GM18868 (cell line): Measurements from ENCODE around the gene MYO1E.

Source experiments
- ATAC-seq: cut with Tn5 transposase; IDR thresholded peaks from one replicate; pipeline ENCODE4 v1.9.1; 2021; ENCODE audit warnings: mild to moderate bottlenecking, moderate library complexity; ENCODE audit not compliant: unreplicated experiment

MYO1E gene

DNA sequence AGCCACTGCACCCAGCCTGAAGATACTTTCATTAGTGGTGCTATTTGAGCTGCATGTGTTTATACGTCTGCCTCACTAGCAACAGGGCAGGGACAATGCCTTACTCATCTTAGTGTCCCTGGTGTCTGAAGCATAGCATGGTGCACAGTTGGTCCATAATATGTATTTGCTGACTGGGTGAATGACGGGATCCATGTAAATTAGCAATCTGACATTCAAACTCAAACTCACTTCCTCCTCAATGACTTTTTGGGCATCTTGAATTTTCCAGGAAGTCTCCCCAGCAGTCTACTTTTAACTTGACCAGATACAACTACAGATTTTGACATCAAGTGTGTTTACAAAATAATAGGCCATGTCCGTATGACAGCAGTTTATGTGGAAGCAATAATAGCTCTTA is 169.0 kb downstream of the MYO1E start:
- ATAC-seq: no peak

DNA sequence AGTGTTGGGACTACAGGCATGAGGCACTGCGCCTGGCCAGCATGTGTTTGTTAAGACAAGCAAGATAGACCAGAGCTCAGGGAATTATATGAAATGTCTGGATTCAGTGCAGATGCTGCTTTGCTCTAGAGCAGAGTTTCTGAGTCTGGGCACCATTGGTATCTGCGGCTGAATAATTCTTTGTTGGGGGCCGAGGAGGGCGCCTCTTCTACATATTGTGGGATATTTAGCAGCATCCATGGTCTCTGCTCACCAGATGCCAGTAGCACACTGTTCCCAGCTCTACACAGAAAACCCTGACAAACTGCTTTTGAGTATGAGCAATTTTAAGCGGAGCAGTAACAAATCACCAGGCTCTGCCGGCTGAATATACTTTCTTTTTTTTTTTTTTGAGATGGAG is 169.7 kb downstream of the MYO1E start:
- no peak for ATAC-seq

- ATAC-seq: no peak
Measured at GRCh38 chr15:59200560-59200959, 172.1 kb downstream of the MYO1E start.

DNA sequence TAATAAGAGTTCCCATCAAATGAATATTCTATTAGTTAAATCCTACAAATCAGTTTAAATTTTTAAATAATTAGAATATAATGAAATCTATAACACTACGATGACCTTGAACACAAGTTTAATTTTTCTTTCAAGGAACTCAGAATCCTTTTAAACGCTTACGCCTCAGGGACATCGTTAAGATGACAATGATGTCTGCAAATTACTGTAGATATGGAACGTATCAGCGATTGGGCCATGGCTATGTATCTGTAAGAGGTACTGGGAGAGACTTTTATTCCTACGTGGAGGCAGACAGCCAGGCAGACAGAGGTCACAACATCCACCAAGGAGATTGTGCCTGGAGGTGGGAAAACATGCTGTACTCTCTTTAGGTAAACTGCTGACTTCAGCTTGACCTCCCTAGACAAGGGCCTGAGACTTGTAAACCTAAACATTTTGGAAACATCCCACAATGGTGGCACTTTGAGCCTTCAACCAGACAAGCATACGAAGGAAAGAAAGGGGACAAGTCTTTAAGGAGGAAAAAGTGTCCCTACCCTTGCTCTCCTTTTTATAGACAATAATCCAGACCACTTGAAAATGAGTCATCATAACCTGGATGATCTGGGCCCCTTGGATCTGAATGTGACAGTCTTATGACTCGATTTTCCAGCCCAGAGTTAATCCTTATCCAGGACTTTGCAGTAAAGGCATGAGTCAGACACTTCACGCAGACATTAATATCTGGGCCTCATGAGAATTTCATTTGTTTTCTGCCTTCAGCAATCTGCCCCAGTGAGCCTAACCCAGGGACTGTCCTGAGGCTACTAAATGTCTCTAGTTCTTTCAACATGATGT is 172.8 kb downstream of the MYO1E start:
- no peak for ATAC-seq

GRCh38 chr15:59197454-59197853 is 175.2 kb downstream of the MYO1E start:
- no peak for ATAC-seq

GRCh38 chr15:59196416-59196815 is 176.3 kb downstream of the MYO1E start:
- ATAC-seq: no peak

DNA sequence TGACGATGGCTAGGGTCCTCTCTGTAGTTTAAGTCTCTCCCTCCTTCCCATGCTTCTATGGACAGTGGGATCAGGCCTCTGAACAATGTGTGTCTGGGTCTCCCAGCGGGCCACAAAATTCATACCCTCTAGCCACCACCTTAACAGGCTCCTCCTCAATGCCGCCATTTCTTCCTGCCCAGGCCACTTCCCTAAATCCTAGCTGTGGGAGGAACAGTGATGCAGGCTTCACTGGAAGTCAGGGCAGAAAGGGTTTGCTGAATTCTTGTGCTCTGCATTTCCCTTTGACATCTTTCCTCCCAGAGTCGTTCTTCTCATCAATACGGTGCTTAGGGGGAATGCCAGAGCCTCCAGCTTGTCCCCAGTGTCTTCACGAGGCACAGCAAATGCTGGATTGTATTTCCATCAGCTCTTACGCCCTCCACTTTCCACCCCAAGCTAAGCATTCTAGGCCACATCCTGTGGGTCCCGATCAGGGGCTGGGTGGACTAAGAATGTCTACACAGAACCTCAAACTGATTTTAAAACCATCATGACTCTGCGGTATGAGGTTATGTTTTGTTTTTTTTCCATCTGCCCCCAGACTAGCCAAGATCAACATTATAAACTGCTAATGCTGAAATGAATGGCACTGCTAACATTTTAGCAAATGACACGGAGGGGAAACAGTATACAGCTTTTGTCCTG is 177.9 kb downstream of the MYO1E start:
- ATAC-seq: no peak

DNA sequence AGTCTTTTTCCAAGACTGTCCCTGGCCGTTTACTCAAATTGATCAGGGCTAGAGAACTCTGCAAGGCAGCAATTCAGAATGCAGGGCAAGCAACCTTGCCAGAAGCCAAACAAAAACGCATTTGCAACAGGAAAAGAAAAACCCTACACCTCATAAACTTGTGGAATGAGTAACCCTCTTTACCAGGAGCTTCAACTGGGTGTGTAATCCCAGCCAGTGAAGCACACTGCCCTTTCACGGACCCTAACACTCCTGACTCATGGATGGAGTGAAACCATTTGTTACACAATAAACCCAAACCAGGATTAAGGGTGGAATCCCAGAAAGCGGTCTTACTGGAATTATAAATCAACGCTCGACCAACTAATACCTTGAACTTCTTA is 180.8 kb downstream of the MYO1E start:
- ATAC-seq: no peak

GRCh38 chr15:59190291-59190690 is 182.4 kb downstream of the MYO1E start:
- ATAC-seq: no peak

- ATAC-seq: no peak
Measured at GRCh38 chr15:59189241-59189640, 183.4 kb downstream of the MYO1E start.

DNA sequence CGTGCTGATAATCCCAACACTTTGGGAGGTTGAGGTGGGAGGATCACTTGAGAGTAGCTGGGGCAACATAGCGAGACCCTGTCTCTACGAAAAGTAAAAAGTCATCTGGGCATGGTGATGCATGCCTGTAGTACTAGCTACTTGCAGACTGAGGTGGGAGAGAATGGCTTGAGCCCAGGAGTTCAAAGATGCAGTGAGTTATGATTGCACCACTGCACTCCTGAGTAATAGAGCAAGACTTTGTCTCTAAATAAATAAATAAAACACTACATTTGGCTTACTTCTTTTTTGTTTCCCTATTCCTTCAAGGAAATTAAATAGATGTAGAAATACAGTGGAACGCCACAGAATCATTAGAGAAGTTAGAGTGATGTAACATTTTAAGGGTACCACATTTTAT is 186.2 kb downstream of the MYO1E start:
- no peak for ATAC-seq

DNA sequence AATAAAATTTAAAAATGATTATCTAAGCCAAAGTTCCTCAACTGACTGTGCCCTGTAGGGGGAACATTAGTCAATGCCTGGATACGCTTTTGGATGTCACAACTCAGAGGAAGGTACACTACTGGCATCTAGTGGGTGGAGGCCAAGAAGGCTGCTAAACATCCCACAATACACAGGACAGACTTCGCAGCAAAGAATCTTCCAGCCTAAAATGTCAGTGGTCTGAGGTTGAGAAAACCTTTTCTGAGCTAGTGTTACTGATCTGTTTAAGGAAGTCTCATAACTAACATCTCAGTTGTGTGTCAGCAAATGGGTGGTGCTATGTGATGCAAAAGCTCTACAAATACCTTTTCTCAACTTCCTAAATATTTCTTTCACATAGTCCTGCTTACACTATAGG is 186.9 kb downstream of the MYO1E start:
- no peak for ATAC-seq

GRCh38 chr15:59180945-59181600 is 191.6 kb downstream of the MYO1E start:
- no peak for ATAC-seq

- no peak for ATAC-seq
Measured at GRCh38 chr15:59179717-59180116, 193.0 kb downstream of the MYO1E start.

DNA sequence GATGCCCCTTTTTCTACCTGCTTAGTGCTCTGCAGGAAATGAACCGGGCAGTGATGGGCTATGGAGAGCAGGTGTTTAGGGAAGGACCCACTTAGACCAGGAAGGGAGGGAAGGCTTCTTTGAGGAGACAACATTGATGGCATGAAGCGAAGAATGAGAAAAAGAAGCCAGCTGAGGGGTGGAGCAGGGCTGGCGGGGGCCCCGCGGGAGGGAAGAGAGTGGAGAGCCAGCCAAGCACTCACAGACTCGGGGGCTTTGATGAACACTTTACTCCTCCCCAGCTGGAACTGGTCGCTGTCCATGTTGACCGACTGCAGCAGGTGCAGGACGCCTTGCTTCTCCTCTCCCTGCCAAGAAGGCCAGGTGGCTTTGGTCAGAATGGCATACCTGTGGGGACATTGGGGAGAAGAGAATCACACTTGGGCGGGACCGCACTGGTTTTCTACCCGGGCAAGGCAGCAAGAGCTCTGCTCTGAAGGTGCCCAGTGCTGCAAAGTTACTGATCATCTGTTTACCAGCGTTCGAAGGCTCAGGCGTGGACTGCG is 194.4 kb downstream of the MYO1E start:
- no peak for ATAC-seq

GRCh38 chr15:59177317-59177660 is 195.4 kb downstream of the MYO1E start:
- ATAC-seq: no peak

DNA sequence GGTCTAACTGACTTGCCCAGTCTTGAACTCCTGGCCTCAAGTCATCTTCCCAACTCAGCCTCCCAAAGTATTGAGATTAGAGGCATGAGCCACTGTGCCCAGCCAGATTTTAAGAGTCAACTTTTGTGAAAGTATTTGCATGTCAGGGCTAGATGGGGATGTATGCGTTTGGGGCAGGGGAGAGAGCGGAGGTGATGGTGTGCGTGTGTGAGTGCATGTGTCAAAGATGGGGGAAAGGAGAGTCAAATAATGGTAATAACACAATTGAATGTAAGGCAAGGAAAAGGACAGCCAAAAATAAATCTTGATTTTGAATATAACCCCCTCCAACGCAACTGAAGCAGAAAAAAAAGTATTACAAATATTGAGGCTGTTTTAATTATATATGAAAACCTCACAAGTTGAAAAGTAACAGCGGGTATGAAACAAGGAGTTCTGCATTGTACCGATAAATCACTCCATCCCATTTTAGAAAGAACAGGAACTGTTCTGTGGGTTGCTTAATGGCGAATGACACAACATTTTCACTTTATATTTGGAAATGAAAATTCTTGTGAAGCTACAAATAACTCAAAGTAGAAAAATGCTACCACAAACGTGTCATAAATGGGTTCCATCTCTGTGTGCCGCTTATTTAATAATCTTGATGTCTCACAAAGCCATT is 195.9 kb downstream of the MYO1E start:
- no peak for ATAC-seq

GRCh38 chr15:59174835-59175831 is 197.5 kb downstream of the MYO1E start:
- ATAC-seq: peak; percentile 75

DNA sequence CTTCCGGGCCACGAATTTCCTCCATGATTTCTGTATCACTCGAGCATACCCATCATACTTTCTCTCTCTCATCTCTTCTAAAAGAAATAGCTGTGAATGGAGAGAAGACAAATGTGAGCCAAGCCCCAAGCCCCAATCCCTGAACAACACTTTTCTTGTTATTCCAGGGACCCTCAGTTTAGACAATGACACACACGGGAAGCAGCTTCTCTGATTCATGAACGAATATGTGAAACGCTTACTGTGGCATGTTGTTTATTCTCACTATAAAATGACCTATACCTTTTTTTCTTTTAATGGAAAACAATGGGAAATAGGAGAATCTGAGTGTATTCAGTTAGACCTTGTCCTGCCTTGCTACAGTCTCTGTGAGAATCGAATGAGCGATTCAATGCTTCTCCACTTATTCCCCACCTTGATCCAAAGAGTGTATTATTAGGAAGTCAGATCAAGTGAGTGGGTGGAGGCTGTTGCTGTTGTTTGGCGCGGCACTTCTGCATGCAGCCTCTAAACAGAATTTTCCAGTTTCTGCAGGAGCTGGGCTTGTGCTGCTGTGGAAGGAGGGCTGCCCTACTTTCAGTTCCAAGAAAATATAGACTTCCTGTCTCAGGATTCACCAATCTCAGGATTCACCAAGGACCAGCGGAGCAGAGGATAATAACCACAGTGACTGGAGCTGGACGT is 198.4 kb downstream of the MYO1E start:
- ATAC-seq: no peak
